Sigmoid colon (tissue), 3 donors: ENCODE results near the gene DTNA.

Experiments used
- POLR2A ChIP-seq, 2 donors: fragments of 450-650 bp; IDR thresholded peaks; one replicate each; pipeline ENCODE4 v1.6.1; 2016; ENCODE audit warnings: antibody characterized with exemption in 2 of 2, mild to moderate bottlenecking in 2 of 2, moderate library complexity in 2 of 2
- TF ChIP-seq, protein P1 (sequence below), 4 experiments: fragments of 450-650 bp in 3 of 4; fragments of 200-600 bp in 1 of 4; IDR thresholded peaks; one replicate each; pipeline ENCODE4 v1.5.1; 2016 to 2019; ENCODE audit warnings: antibody characterized with exemption in 4 of 4, mild to moderate bottlenecking in 3 of 4, moderate library complexity in 2 of 4

- TF ChIP-seq, protein P1, sequence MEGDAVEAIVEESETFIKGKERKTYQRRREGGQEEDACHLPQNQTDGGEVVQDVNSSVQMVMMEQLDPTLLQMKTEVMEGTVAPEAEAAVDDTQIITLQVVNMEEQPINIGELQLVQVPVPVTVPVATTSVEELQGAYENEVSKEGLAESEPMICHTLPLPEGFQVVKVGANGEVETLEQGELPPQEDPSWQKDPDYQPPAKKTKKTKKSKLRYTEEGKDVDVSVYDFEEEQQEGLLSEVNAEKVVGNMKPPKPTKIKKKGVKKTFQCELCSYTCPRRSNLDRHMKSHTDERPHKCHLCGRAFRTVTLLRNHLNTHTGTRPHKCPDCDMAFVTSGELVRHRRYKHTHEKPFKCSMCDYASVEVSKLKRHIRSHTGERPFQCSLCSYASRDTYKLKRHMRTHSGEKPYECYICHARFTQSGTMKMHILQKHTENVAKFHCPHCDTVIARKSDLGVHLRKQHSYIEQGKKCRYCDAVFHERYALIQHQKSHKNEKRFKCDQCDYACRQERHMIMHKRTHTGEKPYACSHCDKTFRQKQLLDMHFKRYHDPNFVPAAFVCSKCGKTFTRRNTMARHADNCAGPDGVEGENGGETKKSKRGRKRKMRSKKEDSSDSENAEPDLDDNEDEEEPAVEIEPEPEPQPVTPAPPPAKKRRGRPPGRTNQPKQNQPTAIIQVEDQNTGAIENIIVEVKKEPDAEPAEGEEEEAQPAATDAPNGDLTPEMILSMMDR (IDR thresholded peaks at IDR 0.05) = no peak
- no peak for TF ChIP-seq POLR2A (IDR thresholded peaks at IDR 0.05)
Measured at GRCh38 chr18:34887881-34888580, 177.9 kb downstream of the DTNA start.
